ENCODE data around the gene SLC2A13. TPM values are rescaled to one million over a fixed set of nuclear protein-coding genes. Genes with fewer than 3 reads are reported as not detected.

The SLC2A13 gene
- 0.87 TPM for polyA plus RNA-seq (2012; ENCODE audit: missing spikeins)

- DNase-seq (ENCODE audit: insufficient read length) (peak; percentile 65), FAIRE-seq (peak; percentile 36)
- TF ChIP-seq POLR2AphosphoS5 (IDR thresholded peaks at IDR 0.05; ENCODE audit: low read depth, low read length) (no peak), POLR2A (IDR thresholded peaks at IDR 0.05; ENCODE audit: low read depth, low read length) (no peak), TAF1 (IDR thresholded peaks at IDR 0.05; ENCODE audit: borderline replicate concordance, low read depth, low read length) (no peak)
Measured at GRCh38 chr12:40105515-40106201, at the start of gene SLC2A13. TSS of gene SLC2A13 (minus strand) at chr12:40106081. CDS start at chr12:40105808, 273 bp downstream.

DNA sequence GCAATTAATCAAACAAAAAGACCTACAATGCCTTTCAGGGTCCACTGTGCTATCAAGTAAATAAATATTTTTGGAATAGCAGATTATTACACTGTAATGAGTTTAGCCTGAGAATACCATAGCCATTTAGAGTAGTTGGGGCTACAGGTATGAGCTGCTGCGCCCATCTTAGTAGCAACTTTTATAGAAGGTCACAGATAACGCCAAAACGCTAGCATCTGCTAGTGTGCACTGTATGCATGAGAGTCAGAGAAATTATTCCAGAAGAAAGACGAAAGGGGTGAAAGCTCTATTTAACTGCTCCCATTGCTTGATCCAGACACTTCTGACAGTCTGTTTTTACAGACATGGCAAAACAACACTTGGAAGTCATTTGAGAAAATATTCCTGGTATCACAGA lies 48.5 kb upstream of the SLC2A13 start:
- no peak for TF ChIP-seq POLR2A (IDR thresholded peaks at IDR 0.05; ENCODE audit: low read depth, low read length)
- no peak for TF ChIP-seq POLR2AphosphoS5 (IDR thresholded peaks at IDR 0.05; ENCODE audit: low read depth, low read length)
- TF ChIP-seq TAF1 (IDR thresholded peaks at IDR 0.05; ENCODE audit: borderline replicate concordance, low read depth, low read length), result no peak
- FAIRE-seq, result no peak
- DNase-seq (ENCODE audit: insufficient read length), result no peak

- FAIRE-seq (no peak), DNase-seq (ENCODE audit: insufficient read length) (no peak)
- TF ChIP-seq POLR2A (IDR thresholded peaks at IDR 0.05; ENCODE audit: low read depth, low read length), result no peak
- no peak for TF ChIP-seq POLR2AphosphoS5 (IDR thresholded peaks at IDR 0.05; ENCODE audit: low read depth, low read length)
- no peak for TF ChIP-seq TAF1 (IDR thresholded peaks at IDR 0.05; ENCODE audit: borderline replicate concordance, low read depth, low read length)
Measured at GRCh38 chr12:40153432-40153831, 47.6 kb upstream of the SLC2A13 start.

- FAIRE-seq, result peak; percentile 21
- DNase-seq (ENCODE audit: insufficient read length), result no peak
- no peak for TF ChIP-seq TAF1 (IDR thresholded peaks at IDR 0.05; ENCODE audit: borderline replicate concordance, low read depth, low read length)
- no peak for TF ChIP-seq POLR2AphosphoS5 (IDR thresholded peaks at IDR 0.05; ENCODE audit: low read depth, low read length)
- TF ChIP-seq POLR2A (IDR thresholded peaks at IDR 0.05; ENCODE audit: low read depth, low read length), result no peak
Measured at GRCh38 chr12:40152783-40153383, 47.0 kb upstream of the SLC2A13 start.

- FAIRE-seq (no peak), DNase-seq (ENCODE audit: insufficient read length) (no peak)
- TF ChIP-seq TAF1 (IDR thresholded peaks at IDR 0.05; ENCODE audit: borderline replicate concordance, low read depth, low read length) (no peak), POLR2AphosphoS5 (IDR thresholded peaks at IDR 0.05; ENCODE audit: low read depth, low read length) (no peak), POLR2A (IDR thresholded peaks at IDR 0.05; ENCODE audit: low read depth, low read length) (no peak)
Measured at GRCh38 chr12:40149673-40150260, 43.9 kb upstream of the SLC2A13 start.

- DNase-seq (ENCODE audit: insufficient read length) (no peak), FAIRE-seq (no peak)
Measured at GRCh38 chr12:40146800-40147797, 41.2 kb upstream of the SLC2A13 start.

GRCh38 chr12:40145896-40146295 lies 40.0 kb upstream of the SLC2A13 start:
- no peak for DNase-seq (ENCODE audit: insufficient read length)
- no peak for FAIRE-seq
- TF ChIP-seq POLR2AphosphoS5 (IDR thresholded peaks at IDR 0.05; ENCODE audit: low read depth, low read length), result no peak
- TF ChIP-seq TAF1 (IDR thresholded peaks at IDR 0.05; ENCODE audit: borderline replicate concordance, low read depth, low read length), result no peak

More at GRCh38 chr12:40146800-40147797, 41.2 kb upstream of the SLC2A13 start:
- no peak for TF ChIP-seq POLR2A (IDR thresholded peaks at IDR 0.05; ENCODE audit: low read depth, low read length)

GRCh38 chr12:40144023-40144422 lies 38.1 kb upstream of the SLC2A13 start:
- TF ChIP-seq POLR2A (IDR thresholded peaks at IDR 0.05; ENCODE audit: low read depth, low read length) (no peak), TAF1 (IDR thresholded peaks at IDR 0.05; ENCODE audit: borderline replicate concordance, low read depth, low read length) (no peak), POLR2AphosphoS5 (IDR thresholded peaks at IDR 0.05; ENCODE audit: low read depth, low read length) (no peak)
- FAIRE-seq, result no peak
- no peak for DNase-seq (ENCODE audit: insufficient read length)

DNA sequence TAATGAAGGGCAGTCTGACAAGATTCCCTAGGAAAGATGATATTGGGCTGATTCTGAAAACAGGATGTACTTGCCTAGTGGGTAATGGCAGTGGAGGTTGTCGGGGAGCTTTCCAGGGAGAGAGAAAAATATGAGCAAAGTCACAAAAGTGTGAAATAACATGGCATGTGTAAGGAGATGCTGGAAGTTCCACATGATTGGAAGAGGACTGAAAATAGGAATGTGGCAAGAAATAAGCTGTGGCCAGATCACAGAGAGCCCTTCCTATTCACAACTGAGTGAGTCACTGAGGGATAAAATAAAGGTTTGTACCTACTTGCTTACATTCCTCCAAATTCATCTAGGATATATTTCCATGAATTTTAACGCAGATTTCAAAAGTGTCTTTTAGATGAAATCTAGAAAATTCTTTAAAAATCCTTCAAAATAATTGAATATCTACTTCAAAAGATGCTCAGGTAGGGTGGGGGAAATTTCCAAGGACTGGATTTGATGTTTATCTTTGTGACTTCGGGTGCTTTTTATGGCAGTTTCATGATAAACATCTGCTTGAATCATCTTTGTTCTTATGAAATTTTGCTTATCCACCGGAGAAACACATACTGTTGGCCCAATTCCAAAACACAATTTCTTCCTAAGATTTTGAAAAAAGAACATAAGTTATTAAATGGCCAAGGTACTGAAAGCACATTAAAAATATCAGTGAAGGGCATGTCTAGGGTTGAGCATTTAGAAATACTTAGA lies 36.3 kb upstream of the SLC2A13 start:
- FAIRE-seq, result peak; percentile 67

DNA sequence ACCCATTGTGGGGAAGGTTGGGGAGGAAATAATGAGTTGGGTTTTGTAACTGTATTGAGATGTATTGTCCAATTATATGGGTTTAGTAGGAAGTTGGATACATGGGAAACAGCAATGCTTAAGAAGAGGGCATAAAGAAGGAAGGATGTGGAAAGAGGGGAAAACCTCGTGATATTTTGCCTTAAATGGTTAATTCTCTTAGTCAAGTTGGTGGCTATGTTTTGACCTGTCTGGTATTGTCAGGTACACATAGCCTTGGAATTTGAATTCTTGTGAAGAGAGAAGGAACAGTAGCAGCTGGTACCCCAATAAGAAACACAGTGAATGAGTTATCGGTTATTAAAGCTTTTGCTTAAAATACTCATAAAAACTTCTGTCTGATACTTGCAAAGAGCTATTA lies 32.6 kb upstream of the SLC2A13 start:
- no peak for TF ChIP-seq POLR2AphosphoS5 (IDR thresholded peaks at IDR 0.05; ENCODE audit: low read depth, low read length)
- TF ChIP-seq POLR2A (IDR thresholded peaks at IDR 0.05; ENCODE audit: low read depth, low read length), result no peak
- TF ChIP-seq TAF1 (IDR thresholded peaks at IDR 0.05; ENCODE audit: borderline replicate concordance, low read depth, low read length), result no peak
- no peak for DNase-seq (ENCODE audit: insufficient read length)
- no peak for FAIRE-seq

More for the DNA sequence above, 36.3 kb upstream of the SLC2A13 start:
- DNase-seq (ENCODE audit: insufficient read length), result no peak
- TF ChIP-seq TAF1 (IDR thresholded peaks at IDR 0.05; ENCODE audit: borderline replicate concordance, low read depth, low read length) (no peak), POLR2A (IDR thresholded peaks at IDR 0.05; ENCODE audit: low read depth, low read length) (no peak), POLR2AphosphoS5 (IDR thresholded peaks at IDR 0.05; ENCODE audit: low read depth, low read length) (no peak)
